Measurements from ENCODE around the gene ADAM19.

- TF ChIP-seq POLR2A (IDR thresholded peaks at IDR 0.05; ENCODE audit: low read length), result no peak
- no peak for TF ChIP-seq GATA1 (IDR thresholded peaks at IDR 0.05; ENCODE audit: low read depth, low read length)
Measured at GRCh38 chr5:157456301-157456700, 119.3 kb downstream of the ADAM19 start.

All from erythroblast (primary cell).